OCI-LY1 (cell line): ENCODE results near the gene DCUN1D1.

Experiments used
- H2AFZ ChIP-seq: fragments of 200-600 bp; sonication (generic), shearing (Covaris generic); 2 replicates; pipeline ENCODE4 v1.6.0; 2014; ENCODE audit warnings: antibody characterized with exemption, mild to moderate bottlenecking, low read length
- H3F3A ChIP-seq: fragments of 200-600 bp; sonication (generic), shearing (Covaris generic); 2 replicates; pipeline ENCODE4 v1.6.0; 2014; ENCODE audit warnings: mild to moderate bottlenecking, antibody characterized with exemption, low read length, moderate library complexity; ENCODE audit not compliant: insufficient read depth
- H3K27ac ChIP-seq: fragments of 200-600 bp; sonication (generic); 2 replicates; pipeline ENCODE4 v1.5.1; 2014; ENCODE audit warnings: low read length, mixed run types, mild to moderate bottlenecking, low read depth; ENCODE audit not compliant: poor library complexity, severe bottlenecking
- H3K27me3 ChIP-seq: fragments of 200-600 bp; sonication (generic); 2 replicates; pipeline ENCODE4 v1.6.0; 2014; ENCODE audit warnings: antibody characterized with exemption, mild to moderate bottlenecking, low read length, moderate library complexity; ENCODE audit not compliant: insufficient read depth
- H3K36me3 ChIP-seq: fragments of 200-600 bp; sonication (generic); 2 replicates; pipeline ENCODE4 v1.6.1; 2014; ENCODE audit warnings: mild to moderate bottlenecking, antibody characterized with exemption, low read length, moderate library complexity, mixed read lengths; ENCODE audit not compliant: insufficient read depth
- H3K4me1 ChIP-seq: fragments of 200-600 bp; sonication (generic); 2 replicates; pipeline ENCODE4 v1.5.1; 2014; ENCODE audit warnings: mild to moderate bottlenecking, low read length, moderate library complexity; ENCODE audit not compliant: insufficient read depth, severe bottlenecking
- H3K4me2 ChIP-seq: fragments of 200-600 bp; sonication (generic), shearing (Covaris generic); 2 replicates; pipeline ENCODE4 v1.6.1; 2014; ENCODE audit warnings: low read length
- H3K4me3 ChIP-seq: fragments of 200-600 bp; sonication (generic); 2 replicates; pipeline ENCODE4 v1.5.1; 2014; ENCODE audit warnings: low read length, low read depth, mild to moderate bottlenecking, mixed read lengths; ENCODE audit not compliant: poor library complexity, severe bottlenecking
- H3K79me2 ChIP-seq: fragments of 200-600 bp; shearing (Covaris generic); 2 replicates; pipeline ENCODE4 v1.6.1; 2016; ENCODE audit warnings: mixed run types, low read length, mixed read lengths; ENCODE audit not compliant: insufficient read depth
- H3K9ac ChIP-seq: fragments of 200-600 bp; sonication (generic), shearing (Covaris generic); 2 replicates; pipeline ENCODE4 v1.6.1; 2014; ENCODE audit warnings: mild to moderate bottlenecking, low read length, mixed read lengths
- H3K9me2 ChIP-seq: fragments of 200-600 bp; sonication (generic), shearing (Covaris generic); 2 replicates; pipeline ENCODE4 v1.6.1; 2014; ENCODE audit warnings: low read depth, mild to moderate bottlenecking, low read length, mixed read lengths
- H3K9me3 ChIP-seq: fragments of 200-600 bp; shearing (Covaris generic); 2 replicates; pipeline ENCODE4 v1.6.1; 2014; ENCODE audit warnings: low read length, mixed read lengths
- H4K20me1 ChIP-seq: fragments of 200-600 bp; sonication (generic), shearing (Covaris generic); 2 replicates; pipeline ENCODE4 v1.6.0; 2016; ENCODE audit warnings: mild to moderate bottlenecking, low read length; ENCODE audit not compliant: insufficient read depth
- CTCF ChIP-seq: fragments of 200-600 bp; sonication (generic), shearing (Covaris generic); IDR thresholded peaks from 2 replicates; pipeline ENCODE4 v1.5.1; 2017; ENCODE audit warnings: mild to moderate bottlenecking, antibody characterized with exemption, low read length, moderate library complexity, mixed read lengths
- EZH2 ChIP-seq: fragments of 200-600 bp; sonication (generic), shearing (Covaris generic); IDR thresholded peaks from 2 replicates; pipeline ENCODE4 v1.8.0; 2017; ENCODE audit warnings: borderline replicate concordance, mixed run types, mild to moderate bottlenecking, antibody characterized with exemption, low read length, moderate library complexity, mixed read lengths

The DCUN1D1 gene

GRCh38 chr3:182910936-182911781 lies 69.2 kb downstream of the DCUN1D1 start:
- Histone ChIP-seq H3K27me3 (no peaks in the 10 kb centered on the region), H2AFZ (no peak overlapping the region), H3K4me2 (no peak overlapping the region), H3K9ac (no peak overlapping the region), H3K4me1 (peaks cover 7% of the 10 kb centered on the region), H4K20me1 (no peaks in the 10 kb centered on the region), H3K27ac (no peak overlapping the region), H3K36me3 (peaks cover 19% of the 10 kb centered on the region), H3K9me2 (no peaks in the 10 kb centered on the region), H3K79me2 (no peaks in the 10 kb centered on the region), H3K9me3 (no peaks in the 10 kb centered on the region), H3F3A (peaks cover 4% of the 10 kb centered on the region; the same call in 1 of the 2 replicates), H3K4me3 (no peak overlapping the region)
- TF ChIP-seq CTCF (no peak), EZH2 (no peak)

GRCh38 chr3:182909318-182910040 lies 70.9 kb downstream of the DCUN1D1 start:
- peaks cover 4% of the 10 kb centered on the region; the same call in 1 of the 2 replicates for H3F3A ChIP-seq
- no peaks in the 10 kb centered on the region for H3K9me3 ChIP-seq
- H4K20me1 ChIP-seq: no peaks in the 10 kb centered on the region
- peaks cover 7% of the 10 kb centered on the region for H3K4me1 ChIP-seq
- no peak overlapping the region for H3K27ac ChIP-seq
- TF ChIP-seq CTCF (peak; percentile 79), EZH2 (no peak)
- no peaks in the 10 kb centered on the region for H3K79me2 ChIP-seq
- H3K36me3 ChIP-seq: peaks cover 18% of the 10 kb centered on the region; the same call in 1 of the 2 replicates
- no peak overlapping the region for H2AFZ ChIP-seq
- no peaks in the 10 kb centered on the region for H3K9me2 ChIP-seq
- no peaks in the 10 kb centered on the region for H3K27me3 ChIP-seq
- H3K4me3 ChIP-seq: no peak overlapping the region
- no peak overlapping the region for H3K9ac ChIP-seq
- H3K4me2 ChIP-seq: no peak overlapping the region

GRCh38 chr3:182908471-182908870 lies 71.9 kb downstream of the DCUN1D1 start:
- peaks cover under 1% of the 10 kb centered on the region for H3K4me1 ChIP-seq

More at GRCh38 chr3:182908471-182908870, 71.9 kb downstream of the DCUN1D1 start:
- Histone ChIP-seq H3K9me3 (no peaks in the 10 kb centered on the region), H3K27ac (no peak overlapping the region), H3K4me3 (no peak overlapping the region), H3K79me2 (no peaks in the 10 kb centered on the region), H3F3A (peaks cover 4% of the 10 kb centered on the region; the same call in 1 of the 2 replicates), H3K27me3 (no peaks in the 10 kb centered on the region), H3K36me3 (peaks cover 19% of the 10 kb centered on the region; the same call in 1 of the 2 replicates), H2AFZ (no peak overlapping the region), H3K9ac (no peak overlapping the region), H3K9me2 (no peaks in the 10 kb centered on the region), H4K20me1 (no peaks in the 10 kb centered on the region), H3K4me2 (no peak overlapping the region)
- no peak for TF ChIP-seq EZH2
- TF ChIP-seq CTCF: no peak
